SU-DHL-6 (cell line): ENCODE results near the gene MICAL1.

Experiments used
- EZH2phosphoT487 ChIP-seq: fragments of 200-600 bp; sonication (generic), shearing (Covaris generic); conservative IDR thresholded peaks from 2 replicates; pipeline ENCODE4 v1.6.1; 2018; ENCODE audit warnings: mild to moderate bottlenecking, antibody characterized with exemption, low read length, moderate library complexity, mixed read lengths
- TF ChIP-seq, protein P1 (sequence below): fragments of 200-600 bp; sonication (generic); IDR thresholded peaks from one replicate; pipeline ENCODE4 v1.5.1; 2017; ENCODE audit warnings: antibody characterized with exemption, mild to moderate bottlenecking, low read length, moderate library complexity; ENCODE audit not compliant: insufficient read depth, poor library complexity, severe bottlenecking

DNA sequence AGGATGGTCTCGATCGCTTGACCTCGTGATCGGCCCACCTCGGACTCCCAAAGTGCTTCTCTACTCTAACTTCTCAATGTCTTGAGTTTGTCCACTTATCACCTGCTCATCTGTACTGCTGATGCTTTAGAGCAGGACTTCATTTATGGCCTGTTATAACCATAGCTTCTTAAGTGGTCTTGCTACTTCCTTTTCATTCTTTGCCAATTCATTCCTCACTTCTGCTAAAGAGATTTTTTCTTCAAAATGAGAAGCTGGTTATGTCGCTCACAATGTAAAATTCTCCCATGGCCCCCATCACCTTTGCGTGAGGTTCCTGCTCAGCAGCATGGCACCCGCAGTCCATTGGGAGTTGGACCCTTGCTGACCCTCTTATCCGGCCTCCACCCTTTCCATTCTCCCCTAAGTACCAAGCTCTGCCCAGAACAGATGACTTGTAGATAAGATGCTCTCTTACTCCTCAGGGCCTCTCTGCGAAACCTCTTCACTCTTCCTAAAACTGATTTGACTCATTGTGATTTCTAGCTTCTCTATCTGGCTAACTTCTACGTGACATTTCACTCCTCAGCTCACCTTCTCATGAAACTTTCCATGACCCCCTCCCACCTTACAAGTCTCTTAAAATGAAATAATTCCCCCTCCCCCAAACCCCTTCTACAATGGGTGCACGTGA lies 59.4 kb downstream of the MICAL1 start:
- TF ChIP-seq, protein P1, sequence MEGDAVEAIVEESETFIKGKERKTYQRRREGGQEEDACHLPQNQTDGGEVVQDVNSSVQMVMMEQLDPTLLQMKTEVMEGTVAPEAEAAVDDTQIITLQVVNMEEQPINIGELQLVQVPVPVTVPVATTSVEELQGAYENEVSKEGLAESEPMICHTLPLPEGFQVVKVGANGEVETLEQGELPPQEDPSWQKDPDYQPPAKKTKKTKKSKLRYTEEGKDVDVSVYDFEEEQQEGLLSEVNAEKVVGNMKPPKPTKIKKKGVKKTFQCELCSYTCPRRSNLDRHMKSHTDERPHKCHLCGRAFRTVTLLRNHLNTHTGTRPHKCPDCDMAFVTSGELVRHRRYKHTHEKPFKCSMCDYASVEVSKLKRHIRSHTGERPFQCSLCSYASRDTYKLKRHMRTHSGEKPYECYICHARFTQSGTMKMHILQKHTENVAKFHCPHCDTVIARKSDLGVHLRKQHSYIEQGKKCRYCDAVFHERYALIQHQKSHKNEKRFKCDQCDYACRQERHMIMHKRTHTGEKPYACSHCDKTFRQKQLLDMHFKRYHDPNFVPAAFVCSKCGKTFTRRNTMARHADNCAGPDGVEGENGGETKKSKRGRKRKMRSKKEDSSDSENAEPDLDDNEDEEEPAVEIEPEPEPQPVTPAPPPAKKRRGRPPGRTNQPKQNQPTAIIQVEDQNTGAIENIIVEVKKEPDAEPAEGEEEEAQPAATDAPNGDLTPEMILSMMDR: no peak
- no peak for TF ChIP-seq EZH2phosphoT487
